BLaER1 (cell line): ENCODE data around the gene SLC37A2.
"Not testable (repeated sequence)": the region's sequence is repeated elsewhere in the genome, so short reads cannot be mapped to it uniquely, and the experiment has no call there.

Source experiments
- H3K27ac ChIP-seq: shearing (Covaris generic); formaldehyde crosslinking; 2 replicates; pipeline ENCODE4 v1.8.1; 2022
- H3K27me3 ChIP-seq: shearing (Covaris generic); formaldehyde crosslinking; 2 replicates; pipeline ENCODE4 v1.8.1; 2022
- H3K36me3 ChIP-seq: shearing (Covaris generic); formaldehyde crosslinking; 2 replicates; pipeline ENCODE4 v1.8.1; 2022
- H3K4me1 ChIP-seq: shearing (Covaris generic); formaldehyde crosslinking; 2 replicates; pipeline ENCODE4 v1.8.1; 2022
- H3K4me2 ChIP-seq: shearing (Covaris generic); formaldehyde crosslinking; 2 replicates; pipeline ENCODE4 v1.8.1; 2022
- H3K4me3 ChIP-seq: shearing (Covaris generic); formaldehyde crosslinking; 2 replicates; pipeline ENCODE4 v1.8.1; 2022
- H3K9ac ChIP-seq: shearing (Covaris generic); formaldehyde crosslinking; 2 replicates; pipeline ENCODE4 v1.8.1; 2022
- H3K9me3 ChIP-seq: shearing (Covaris generic); formaldehyde crosslinking; 2 replicates; pipeline ENCODE4 v1.8.1; 2022
- H4K20me1 ChIP-seq: shearing (Covaris generic); formaldehyde crosslinking; 2 replicates; pipeline ENCODE4 v1.8.1; 2022
- Cebpa-rat ChIP-seq: shearing (Covaris generic); IDR thresholded peaks from 2 replicates; pipeline ENCODE4 v1.8.1; 2022

SLC37A2 gene

DNA sequence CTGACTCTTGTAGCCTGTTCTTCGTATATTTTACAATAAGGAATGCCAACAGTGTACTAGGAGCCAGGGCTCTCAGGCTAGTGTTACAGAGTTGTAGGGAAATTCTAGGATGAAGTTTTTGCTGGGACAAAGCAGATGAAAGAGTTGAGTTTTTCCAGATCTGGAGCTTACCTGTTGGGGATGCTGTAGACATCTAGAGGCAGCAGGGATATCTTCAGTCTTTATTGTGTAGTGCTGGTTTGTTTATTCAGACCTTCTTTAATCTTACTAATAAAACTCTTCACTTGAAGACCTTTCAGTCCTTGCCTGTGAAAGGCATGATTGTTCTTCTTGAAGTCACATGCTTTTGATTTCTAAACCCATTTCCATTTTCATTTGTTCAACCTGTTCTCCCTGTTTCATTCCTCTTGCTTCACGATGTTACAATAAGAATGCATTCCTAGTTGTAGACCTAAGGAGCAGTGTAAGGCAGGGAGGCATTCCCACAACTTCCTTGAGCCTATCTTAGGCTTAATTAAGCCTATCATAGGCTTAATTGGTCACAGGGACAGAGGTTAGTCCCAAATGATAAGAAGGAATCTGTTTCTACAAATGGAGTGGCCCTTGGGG lies 7.9 kb upstream of the SLC37A2 start:
- Histone ChIP-seq H3K27ac (no peak overlapping the region), H3K9me3 (no peaks in the 10 kb centered on the region), H3K27me3 (no peaks in the 10 kb centered on the region), H3K36me3 (no peaks in the 10 kb centered on the region), H3K4me2 (no peak overlapping the region), H3K4me3 (no peak overlapping the region), H3K9ac (no peak overlapping the region), H4K20me1 (no peaks in the 10 kb centered on the region), H3K4me1 (no peaks in the 10 kb centered on the region)
- no peak for TF ChIP-seq Cebpa-rat

DNA sequence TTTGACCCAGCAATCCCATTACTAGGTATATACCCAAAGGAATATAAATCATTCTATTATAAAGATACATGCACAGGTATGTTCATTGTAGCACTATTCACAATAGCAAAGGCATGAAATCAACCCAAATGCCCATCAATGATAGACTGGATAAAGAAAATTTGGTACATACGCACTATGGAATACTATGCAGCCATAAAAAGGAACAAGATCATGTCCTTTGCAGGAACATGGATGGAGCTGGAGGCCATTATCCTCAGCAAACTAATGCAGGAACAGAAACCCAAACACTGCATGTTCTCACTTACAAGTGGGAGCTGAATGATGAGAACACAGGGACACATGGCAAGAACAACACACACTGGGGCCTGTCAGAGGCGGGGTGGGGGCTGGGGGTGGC lies 7.0 kb upstream of the SLC37A2 start:
- not testable (repeated sequence) for H3K4me1 ChIP-seq, H3K4me2 ChIP-seq, H3K36me3 ChIP-seq, H3K27ac ChIP-seq, H3K9me3 ChIP-seq, H4K20me1 ChIP-seq, H3K4me3 ChIP-seq, H3K9ac ChIP-seq, H3K27me3 ChIP-seq

DNA sequence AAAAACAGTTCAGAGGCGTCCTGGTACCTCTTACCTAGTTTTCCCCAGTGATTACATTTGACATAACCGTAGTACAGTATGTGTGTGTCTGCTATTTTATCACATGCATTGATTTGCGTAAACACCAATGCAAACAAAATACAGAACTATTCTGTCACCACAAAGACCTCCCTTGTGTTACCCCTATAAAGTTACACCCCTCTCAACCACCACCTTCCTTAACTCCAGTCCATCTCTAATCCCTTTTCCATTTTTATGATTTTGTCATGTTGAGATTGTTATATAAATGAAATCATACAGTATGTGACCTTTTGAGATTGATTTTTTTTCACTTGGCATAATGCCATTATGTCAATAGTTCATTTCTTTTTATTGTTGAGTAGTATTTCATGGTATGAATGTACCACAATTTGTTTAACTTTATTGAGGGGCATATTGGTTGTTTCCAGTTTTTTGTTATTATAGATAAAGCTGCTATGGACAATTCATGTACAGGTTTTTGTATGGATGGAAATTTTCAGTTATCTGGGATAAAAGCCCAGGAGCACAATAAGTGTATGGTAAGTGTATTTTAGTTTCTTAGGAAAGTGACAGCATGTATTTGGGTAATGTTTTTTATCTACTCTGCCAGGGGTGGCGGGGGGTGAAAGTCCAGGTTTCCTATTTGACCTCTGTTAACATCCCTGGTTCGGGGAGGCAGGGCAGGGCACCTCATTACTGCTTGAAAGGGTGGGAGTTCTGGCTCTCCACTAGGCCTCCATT lies 6.0 kb upstream of the SLC37A2 start:
- Histone ChIP-seq H3K4me2 (no peak overlapping the region), H3K4me1 (no peaks in the 10 kb centered on the region), H3K27ac (no peak overlapping the region), H3K4me3 (no peak overlapping the region), H3K9me3 (no peaks in the 10 kb centered on the region), H3K9ac (no peak overlapping the region), H3K36me3 (no peaks in the 10 kb centered on the region), H3K27me3 (peaks cover 15% of the 10 kb centered on the region), H4K20me1 (no peaks in the 10 kb centered on the region)
- TF ChIP-seq Cebpa-rat = no peak

DNA sequence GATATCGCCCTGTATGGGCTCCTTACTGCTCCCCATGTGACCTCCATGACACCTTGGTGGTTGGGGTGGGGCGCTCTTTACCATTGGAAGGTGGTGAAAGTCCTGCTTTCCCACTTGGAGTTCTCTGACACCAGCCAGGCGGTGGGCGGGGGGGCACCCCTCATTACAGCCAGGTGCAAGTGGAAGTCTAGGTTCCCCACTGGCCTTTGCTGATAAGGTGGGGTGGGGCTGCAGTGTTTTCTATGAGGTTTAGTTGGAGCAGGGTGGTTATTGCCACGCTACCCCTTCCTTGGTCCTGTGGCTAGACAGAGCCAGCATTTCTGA lies 5.5 kb upstream of the SLC37A2 start:
- TF ChIP-seq Cebpa-rat = no peak
- H3K27me3 ChIP-seq = peaks cover 20% of the 10 kb centered on the region
- no peak overlapping the region for H3K9ac ChIP-seq

DNA sequence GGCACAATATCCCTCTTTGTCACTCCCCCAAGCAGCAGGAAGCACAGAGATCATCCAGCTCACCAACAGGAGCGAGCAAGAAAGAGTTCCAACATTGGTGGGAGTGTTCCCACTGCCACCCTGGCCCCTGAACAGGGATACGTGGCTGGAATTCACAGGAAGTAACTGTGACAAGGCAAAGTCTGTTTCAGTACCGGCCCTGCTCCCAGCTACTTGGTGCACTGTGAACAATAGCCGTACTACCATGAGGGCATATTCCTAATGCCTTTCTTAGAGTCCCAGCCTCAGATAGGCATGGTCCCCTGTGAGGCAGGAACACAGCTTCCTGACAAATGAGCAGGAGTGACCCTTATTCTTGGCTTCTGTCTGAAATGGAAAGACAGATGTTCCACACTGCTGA lies 1.8 kb upstream of the SLC37A2 start:
- H3K27me3 ChIP-seq = peaks cover 54% of the 10 kb centered on the region
- H3K36me3 ChIP-seq = no peaks in the 10 kb centered on the region
- no peak for TF ChIP-seq Cebpa-rat
- peaks cover 14% of the 10 kb centered on the region for H3K4me1 ChIP-seq
- H4K20me1 ChIP-seq = no peaks in the 10 kb centered on the region; the same call in 1 of the 2 replicates
- H3K9ac ChIP-seq = no peak overlapping the region
- no peak overlapping the region for H3K4me2 ChIP-seq
- no peak overlapping the region for H3K27ac ChIP-seq
- no peaks in the 10 kb centered on the region; the same call in 1 of the 2 replicates for H3K9me3 ChIP-seq
- no peak overlapping the region for H3K4me3 ChIP-seq

More for the DNA sequence above, 5.5 kb upstream of the SLC37A2 start:
- no peak overlapping the region for H3K4me2 ChIP-seq
- no peaks in the 10 kb centered on the region for H3K9me3 ChIP-seq
- no peak overlapping the region for H3K27ac ChIP-seq
- peaks cover 2% of the 10 kb centered on the region for H3K4me1 ChIP-seq
- no peaks in the 10 kb centered on the region for H4K20me1 ChIP-seq
- H3K36me3 ChIP-seq = no peaks in the 10 kb centered on the region
- H3K4me3 ChIP-seq = no peak overlapping the region

DNA sequence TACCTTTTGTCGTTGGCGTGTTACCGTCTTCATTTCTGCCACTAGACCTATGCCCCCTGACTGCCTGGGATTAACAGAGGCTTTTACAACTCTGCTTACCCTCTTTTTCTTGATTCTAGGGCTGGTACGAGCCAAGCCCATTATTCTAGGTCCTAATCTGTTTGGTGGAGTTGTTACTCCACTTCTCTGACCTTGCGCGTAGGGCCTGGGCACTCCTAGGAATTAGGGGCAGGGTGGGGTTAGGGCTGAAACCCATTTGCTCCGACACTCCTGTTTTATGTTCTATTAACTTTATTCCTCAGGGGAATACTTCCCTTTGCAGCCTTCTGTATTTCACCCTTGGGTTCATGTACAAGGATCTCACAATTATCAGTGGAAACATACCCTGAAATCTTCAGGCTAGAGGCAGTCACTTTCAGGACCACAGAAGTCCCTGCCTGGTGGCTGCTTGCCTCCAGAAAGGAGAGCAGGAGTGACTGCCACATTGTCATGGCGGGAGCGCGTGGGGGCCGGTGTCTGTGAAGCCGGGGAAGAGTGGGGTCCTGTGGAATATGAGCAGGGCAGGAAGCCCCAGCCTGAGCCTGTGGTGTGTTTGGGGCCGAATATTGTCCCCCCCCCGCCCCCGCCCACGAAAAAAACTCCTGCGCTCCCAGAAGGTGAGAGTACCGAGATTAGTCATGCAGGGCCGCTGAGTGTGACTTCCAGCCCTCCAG lies 731 bp upstream of the SLC37A2 start:
- H3K27ac ChIP-seq = no peak overlapping the region
- H3K4me2 ChIP-seq = peak overlapping the region; percentile 95
- peak overlapping the region; percentile 53; the same call in 1 of the 2 replicates for H3K9ac ChIP-seq
- no peaks in the 10 kb centered on the region; the same call in 1 of the 2 replicates for H3K9me3 ChIP-seq
- no peaks in the 10 kb centered on the region; the same call in 1 of the 2 replicates for H4K20me1 ChIP-seq
- peak overlapping the region; percentile 67 for H3K4me3 ChIP-seq
- H3K27me3 ChIP-seq = peaks cover 54% of the 10 kb centered on the region
- H3K4me1 ChIP-seq = peaks cover 14% of the 10 kb centered on the region
- TF ChIP-seq Cebpa-rat = no peak
- no peaks in the 10 kb centered on the region for H3K36me3 ChIP-seq

DNA sequence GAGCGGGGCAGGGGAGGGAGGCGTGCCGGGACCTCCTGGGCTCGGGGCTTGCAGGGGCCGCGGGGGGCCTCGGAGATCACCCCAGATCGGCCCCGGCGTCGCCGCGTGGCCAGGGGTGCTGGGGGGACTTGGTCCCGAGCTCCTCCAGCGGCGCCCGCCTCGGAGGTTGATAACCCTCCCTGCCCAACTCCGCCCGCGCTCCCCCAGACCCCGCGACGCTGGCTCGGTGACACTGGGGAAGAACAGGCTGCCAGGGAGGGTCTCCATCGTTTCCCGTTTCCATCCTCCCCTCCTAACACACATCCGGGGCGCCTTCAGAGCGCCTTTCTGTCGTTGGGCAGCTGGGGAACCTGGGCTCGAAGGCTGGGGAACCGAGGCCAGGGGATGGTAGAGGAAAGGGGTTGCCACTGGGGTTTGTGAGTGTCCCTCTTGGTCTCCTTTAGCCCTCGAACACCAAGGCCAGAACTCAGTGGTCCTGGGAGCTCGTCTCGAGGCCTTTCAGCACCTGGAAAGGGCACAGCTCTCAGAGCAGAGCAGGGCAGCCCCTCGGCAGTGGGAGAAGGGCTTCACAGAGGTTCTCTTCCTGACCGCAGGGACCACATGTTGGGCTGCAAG lies 431 bp downstream of the SLC37A2 start:
- no peaks in the 10 kb centered on the region for H3K36me3 ChIP-seq
- H4K20me1 ChIP-seq = no peaks in the 10 kb centered on the region; the same call in 1 of the 2 replicates
- H3K27ac ChIP-seq = peak overlapping the region; percentile 29; the same call in 1 of the 2 replicates
- H3K4me3 ChIP-seq = peak overlapping the region; percentile 67
- H3K4me2 ChIP-seq = peak overlapping the region; percentile 95
- peaks cover 14% of the 10 kb centered on the region for H3K4me1 ChIP-seq
- TF ChIP-seq Cebpa-rat = no peak
- H3K9me3 ChIP-seq = no peaks in the 10 kb centered on the region; the same call in 1 of the 2 replicates
- peaks cover 54% of the 10 kb centered on the region for H3K27me3 ChIP-seq
- peak overlapping the region; percentile 53; the same call in 1 of the 2 replicates for H3K9ac ChIP-seq

DNA sequence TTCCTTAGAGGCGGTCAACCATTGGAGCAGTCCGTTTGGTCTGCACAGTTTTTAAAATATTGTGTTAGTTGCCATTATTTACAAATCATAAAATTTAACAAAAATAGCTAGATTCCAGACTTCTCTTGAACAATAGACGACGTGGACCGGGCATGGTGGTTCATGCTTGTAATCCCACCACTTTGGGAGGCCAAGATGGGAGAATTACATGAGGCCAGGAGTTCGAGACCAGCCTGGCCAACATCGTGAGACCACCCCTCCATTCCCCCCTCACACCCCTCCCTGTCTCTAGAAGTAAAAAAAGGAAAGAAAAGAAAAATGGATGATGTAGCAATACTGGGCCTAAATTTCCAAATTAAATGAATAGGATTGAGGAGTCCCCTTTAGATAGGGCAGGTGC lies 965 bp downstream of the SLC37A2 start:
- TF ChIP-seq Cebpa-rat = no peak
- H3K27ac ChIP-seq = no peak overlapping the region
- no peak overlapping the region for H3K4me3 ChIP-seq
- H3K27me3 ChIP-seq = peaks cover 54% of the 10 kb centered on the region
- no peaks in the 10 kb centered on the region for H3K36me3 ChIP-seq
- H3K9me3 ChIP-seq = no peaks in the 10 kb centered on the region; the same call in 1 of the 2 replicates
- peak overlapping the region; percentile 95; the same call in 1 of the 2 replicates for H3K4me2 ChIP-seq
- no peaks in the 10 kb centered on the region; the same call in 1 of the 2 replicates for H4K20me1 ChIP-seq
- H3K4me1 ChIP-seq = peaks cover 15% of the 10 kb centered on the region
- H3K9ac ChIP-seq = no peak overlapping the region

DNA sequence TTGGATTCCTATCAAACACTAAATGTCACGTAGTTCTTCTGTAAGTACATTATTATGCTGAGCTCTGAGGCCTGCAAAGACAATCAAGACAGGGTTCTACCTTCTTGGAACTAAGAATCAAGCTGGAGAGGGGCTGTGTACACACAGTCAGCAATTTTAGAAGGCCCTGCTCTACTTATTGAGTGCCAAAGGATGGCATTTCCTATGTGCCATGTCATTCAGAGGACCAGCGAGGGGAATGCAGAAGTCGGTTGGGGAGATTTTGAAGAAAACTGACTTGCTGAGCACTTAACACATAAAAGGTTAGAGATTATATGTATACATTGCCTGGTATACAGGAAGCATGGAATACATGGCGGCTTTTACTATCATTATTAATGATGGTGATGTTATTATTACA lies 5.3 kb downstream of the SLC37A2 start:
- Histone ChIP-seq H3K27me3 (peaks cover 27% of the 10 kb centered on the region), H3K9ac (no peak overlapping the region), H3K4me1 (peaks cover 49% of the 10 kb centered on the region), H3K36me3 (no peaks in the 10 kb centered on the region), H3K9me3 (no peaks in the 10 kb centered on the region; the same call in 1 of the 2 replicates), H4K20me1 (no peaks in the 10 kb centered on the region; the same call in 1 of the 2 replicates), H3K27ac (no peak overlapping the region), H3K4me3 (no peak overlapping the region), H3K4me2 (no peak overlapping the region)
- TF ChIP-seq Cebpa-rat = no peak

DNA sequence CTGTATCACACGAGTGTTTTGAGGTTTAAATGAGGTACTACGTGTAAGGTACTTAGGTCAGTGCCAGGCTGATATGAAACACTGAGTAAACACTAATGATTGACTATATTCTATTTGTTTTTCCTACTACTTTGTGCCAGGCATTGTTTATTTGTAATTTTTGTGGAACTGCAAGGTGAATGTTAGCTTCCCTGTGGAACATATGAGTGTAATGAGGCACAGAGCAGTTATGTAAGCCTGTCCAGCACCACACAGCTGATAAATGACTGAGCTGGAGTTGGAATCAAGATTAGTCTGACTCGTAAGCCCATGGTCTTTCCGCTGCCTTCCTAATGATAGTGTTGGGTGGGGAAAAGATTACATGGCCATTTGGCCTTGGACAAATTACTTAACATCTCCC lies 5.9 kb downstream of the SLC37A2 start:
- Histone ChIP-seq H3K4me1 (peaks cover 50% of the 10 kb centered on the region), H3K4me2 (no peak overlapping the region), H3K27me3 (peaks cover 21% of the 10 kb centered on the region), H3K9me3 (no peaks in the 10 kb centered on the region; the same call in 1 of the 2 replicates), H4K20me1 (no peaks in the 10 kb centered on the region), H3K27ac (no peak overlapping the region), H3K4me3 (no peak overlapping the region), H3K36me3 (no peaks in the 10 kb centered on the region), H3K9ac (no peak overlapping the region)
- TF ChIP-seq Cebpa-rat = no peak
